PC-3 (cell line): ENCODE measurements around the gene RPS16. TPM values are rescaled to one million over a fixed set of nuclear protein-coding genes. Genes with fewer than 3 reads are reported as not detected.

Experiments used
- ATAC-seq: fragments of 200-7000 bp; cut with Tn5 transposase; 2 replicates; pipeline ENCODE4 v1.9.1; 2020; ENCODE audit warnings: mild to moderate bottlenecking, moderate library complexity
- BruUV-seq: library from RNA; stranded (reverse); fragments of 400-500 nt; replicated peaks from 2 replicates; lab custom pipeline; 2021; lab: Mats Ljungman, UMichigan
- CTCF ChIA-PET: fragments of 300-600 bp; sonication (Branson Sonifier 250); formaldehyde crosslinking; loops from one replicate; lab custom pipeline; 2022; ENCODE audit warnings: antibody characterized with exemption; lab: Charles Lee
- POLR2A ChIA-PET: fragments of 300-600 bp; sonication (Branson Sonifier 250); formaldehyde crosslinking; loops from one replicate; lab custom pipeline; 2022; ENCODE audit warnings: antibody characterized with exemption; ENCODE audit not compliant: unreplicated experiment; lab: Charles Lee
- DNase-seq: peaks from one replicate; pipeline ENCODE4 v3.0.0-alpha.2; 2015
- H2AFZ ChIP-seq: fragments of 300-600 bp; sonication (generic); 2 replicates; pipeline ENCODE4 v1.6.0; 2016; ENCODE audit warnings: antibody characterized with exemption, low read length
- H3F3A ChIP-seq: fragments of 300-600 bp; sonication (generic); one replicate; pipeline ENCODE4 v1.6.0; 2017; ENCODE audit warnings: antibody characterized with exemption, low read length, control low read depth, mild to moderate bottlenecking; ENCODE audit not compliant: unreplicated experiment
- H3K27ac ChIP-seq: fragments of 300-600 bp; sonication (generic); 2 replicates; pipeline ENCODE4 v1.5.1; 2016; ENCODE audit warnings: mild to moderate bottlenecking, low read length
- H3K27me3 ChIP-seq: fragments of 300-600 bp; sonication (generic); 2 replicates; pipeline ENCODE4 v1.6.1; 2016; ENCODE audit warnings: low read length, mixed read lengths
- H3K36me3 ChIP-seq: fragments of 300-600 bp; sonication (generic); 2 replicates; pipeline ENCODE4 v1.6.1; 2016; ENCODE audit warnings: low read depth, mixed run types, low read length, mixed read lengths
- H3K4me1 ChIP-seq: fragments of 300-600 bp; sonication (generic); 2 replicates; pipeline ENCODE4 v1.5.1; 2016; ENCODE audit warnings: low read length; ENCODE audit not compliant: insufficient read depth
- H3K4me2 ChIP-seq: fragments of 300-600 bp; sonication (generic); 2 replicates; pipeline ENCODE4 v1.6.0; 2016; ENCODE audit warnings: low read length
- H3K4me3 ChIP-seq: fragments of 300-600 bp; sonication (generic); 2 replicates; pipeline ENCODE4 v1.5.1; 2016; ENCODE audit warnings: mild to moderate bottlenecking, low read length, mixed read lengths
- H3K79me2 ChIP-seq: fragments of 300-600 bp; sonication (generic); 2 replicates; pipeline ENCODE4 v1.6.1; 2017; ENCODE audit warnings: low read length, mixed read lengths
- H3K9ac ChIP-seq: fragments of 300-600 bp; sonication (generic); 2 replicates; pipeline ENCODE4 v1.6.0; 2016; ENCODE audit warnings: mild to moderate bottlenecking, low read length
- H3K9me2 ChIP-seq: fragments of 300-600 bp; sonication (generic); replicated peaks from 2 replicates; pipeline ENCODE4 v1.6.1; 2016; ENCODE audit warnings: mixed run types, low read length, mixed read lengths
- H3K9me3 ChIP-seq: fragments of 300-600 bp; sonication (generic); 2 replicates; pipeline ENCODE4 v1.6.1; 2016; ENCODE audit warnings: low read length, mixed read lengths
- H4K20me1 ChIP-seq: fragments of 300-600 bp; sonication (generic); 2 replicates; pipeline ENCODE4 v1.6.1; 2016; ENCODE audit warnings: low read length, mixed read lengths
- EZH2 ChIP-seq: fragments of 300-600 bp; sonication (generic); IDR thresholded peaks from one replicate; pipeline ENCODE4 v1.6.1; 2017; ENCODE audit warnings: antibody characterized with exemption, mild to moderate bottlenecking, low read length; ENCODE audit not compliant: unreplicated experiment
- EZH2phosphoT487 ChIP-seq: fragments of 300-600 bp; sonication (generic); IDR thresholded peaks from 2 replicates; pipeline ENCODE4 v1.6.1; 2018; ENCODE audit warnings: mild to moderate bottlenecking, antibody characterized with exemption, low read length, borderline replicate concordance
- intact Hi-C: fragments of 100-400 bp; cut with micrococcal nuclease; formaldehyde crosslinking; loops from 2 replicates; pipeline ENCODE4 v1.9.0; 2023
- total RNA-seq: library from RNA; depleted of rRNA; stranded (reverse); fragments of >200 nt; gene quantifications from 2 replicates; pipeline ENCODE4 v1.2.3, GENCODE V29; 2014
- TF ChIP-seq, protein P1 (sequence below): fragments of 300-600 bp; sonication (generic); conservative IDR thresholded peaks from 2 replicates; pipeline ENCODE4 v1.5.1; 2017; ENCODE audit warnings: antibody characterized with exemption, low read depth, mild to moderate bottlenecking, low read length

Gene RPS16
- total RNA-seq, 1 experiment from 2014 or later, result 418 TPM

DNA sequence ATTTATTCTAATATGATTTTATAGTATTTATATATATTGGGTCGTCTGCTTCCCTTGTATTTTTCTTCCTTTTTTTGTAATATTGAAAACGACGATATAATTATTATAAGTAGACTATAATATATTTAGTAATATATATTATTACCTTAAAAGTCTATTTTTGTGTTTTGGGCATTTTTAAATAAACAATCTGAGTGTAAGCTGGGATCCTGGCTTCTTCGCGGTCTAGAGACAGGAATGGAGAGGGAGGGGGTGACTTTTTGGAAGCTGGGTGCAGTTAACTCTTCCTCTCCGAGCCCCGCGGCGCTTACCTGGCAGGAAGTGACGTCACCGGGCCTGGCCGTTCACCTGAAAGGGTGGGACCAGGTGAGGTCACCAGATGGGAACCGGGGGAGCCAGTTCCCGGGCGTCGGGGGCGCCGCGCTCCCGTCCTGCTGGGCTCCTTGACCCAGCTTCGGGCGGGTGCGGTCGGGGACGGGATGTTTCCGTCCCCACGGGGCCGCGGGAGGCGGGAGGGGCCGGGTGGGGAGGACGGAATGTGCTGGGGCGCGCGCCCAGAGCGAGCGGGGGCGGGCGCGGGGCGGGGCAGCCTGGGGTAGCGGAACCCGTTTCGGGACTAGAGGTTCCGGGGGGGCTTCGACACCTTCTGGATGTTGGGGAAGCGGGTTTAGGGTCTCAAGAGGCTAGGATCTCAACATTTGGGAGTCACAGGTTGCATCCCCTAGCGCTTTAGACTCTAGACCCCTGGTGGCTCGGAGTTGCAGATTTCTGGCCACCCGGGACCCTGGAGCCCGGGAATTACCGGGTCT lies 26.3 kb downstream of the RPS16 start:
- Histone ChIP-seq H3K9ac (peak overlapping the region; percentile 94), H2AFZ (0 out of 2 replicates have a peak overlapping the region, but pooled peaks have one; percentile 38), H3K4me3 (peak overlapping the region; percentile 100), H3K9me2 (no peaks in the 10 kb centered on the region), H3K4me1 (peaks cover 36% of the 10 kb centered on the region), H3K27me3 (no peaks in the 10 kb centered on the region), H3K79me2 (peaks cover 22% of the 10 kb centered on the region), H3K36me3 (peaks cover 9% of the 10 kb centered on the region), H3K9me3 (no peaks in the 10 kb centered on the region), H3K4me2 (peak overlapping the region; percentile 99), H3K27ac (peak overlapping the region; percentile 83), H3F3A (no peaks in the 10 kb centered on the region), H4K20me1 (peaks cover 20% of the 10 kb centered on the region)
- ATAC-seq (peak; percentile 1; the same call in 1 of the 2 replicates), DNase-seq (peak; percentile 90)
- BruUV-seq, result no TSS peak
- intact Hi-C loops, result no loop called here
- POLR2A ChIA-PET, result no interaction called here
- TF ChIP-seq EZH2phosphoT487 (0 out of 2 replicates have a peak, but pooled peaks have one; percentile 30), EZH2 (no peak)
- CTCF ChIA-PET, result no interaction called here

DNA sequence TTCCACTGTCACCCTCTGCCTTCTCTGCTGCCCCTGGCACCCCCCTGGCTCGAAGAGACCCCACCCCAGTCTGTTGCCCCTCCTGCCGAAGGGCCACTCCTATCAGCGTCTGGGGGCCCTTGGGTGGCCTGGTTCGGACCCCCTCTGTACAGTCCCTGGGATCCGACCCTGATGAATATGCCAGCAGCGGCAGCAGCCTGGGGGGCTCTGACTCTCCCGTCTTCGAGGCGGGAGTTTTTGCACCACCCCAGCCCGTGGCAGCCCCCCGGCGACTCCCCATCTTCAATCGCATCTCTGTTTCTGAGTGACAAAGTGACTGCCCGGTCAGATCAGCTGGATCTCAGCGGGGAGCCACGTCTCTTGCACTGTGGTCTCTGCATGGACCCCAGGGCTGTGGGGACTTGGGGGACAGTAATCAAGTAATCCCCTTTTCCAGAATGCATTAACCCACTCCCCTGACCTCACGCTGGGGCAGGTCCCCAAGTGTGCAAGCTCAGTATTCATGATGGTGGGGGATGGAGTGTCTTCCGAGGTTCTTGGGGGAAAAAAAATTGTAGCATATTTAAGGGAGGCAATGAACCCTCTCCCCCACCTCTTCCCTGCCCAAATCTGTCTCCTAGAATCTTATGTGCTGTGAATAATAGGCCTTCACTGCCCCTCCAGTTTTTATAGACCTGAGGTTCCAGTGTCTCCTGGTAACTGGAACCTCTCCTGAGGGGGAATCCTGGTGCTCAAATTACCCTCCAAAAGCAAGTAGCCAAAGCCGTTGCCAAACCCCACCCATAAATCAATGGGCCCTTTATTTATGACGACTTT lies 27.1 kb downstream of the RPS16 start:
- Histone ChIP-seq H2AFZ (no peak overlapping the region), H3K4me2 (peak overlapping the region; percentile 99), H3K9me3 (no peaks in the 10 kb centered on the region), H3K4me1 (peaks cover 36% of the 10 kb centered on the region), H4K20me1 (peaks cover 20% of the 10 kb centered on the region), H3K27ac (peak overlapping the region; percentile 83), H3K36me3 (peaks cover 9% of the 10 kb centered on the region), H3K79me2 (peaks cover 22% of the 10 kb centered on the region), H3K9me2 (no peaks in the 10 kb centered on the region), H3K4me3 (peak overlapping the region; percentile 100), H3K27me3 (no peaks in the 10 kb centered on the region), H3F3A (no peaks in the 10 kb centered on the region), H3K9ac (peak overlapping the region; percentile 94)
- no peak for ATAC-seq
- intact Hi-C loops, result no loop called here
- DNase-seq, result peak; percentile 58
- CTCF ChIA-PET, result no interaction called here
- POLR2A ChIA-PET, result no interaction called here
- TF ChIP-seq EZH2phosphoT487 (no peak), EZH2 (no peak)
- TF ChIP-seq, protein P1, sequence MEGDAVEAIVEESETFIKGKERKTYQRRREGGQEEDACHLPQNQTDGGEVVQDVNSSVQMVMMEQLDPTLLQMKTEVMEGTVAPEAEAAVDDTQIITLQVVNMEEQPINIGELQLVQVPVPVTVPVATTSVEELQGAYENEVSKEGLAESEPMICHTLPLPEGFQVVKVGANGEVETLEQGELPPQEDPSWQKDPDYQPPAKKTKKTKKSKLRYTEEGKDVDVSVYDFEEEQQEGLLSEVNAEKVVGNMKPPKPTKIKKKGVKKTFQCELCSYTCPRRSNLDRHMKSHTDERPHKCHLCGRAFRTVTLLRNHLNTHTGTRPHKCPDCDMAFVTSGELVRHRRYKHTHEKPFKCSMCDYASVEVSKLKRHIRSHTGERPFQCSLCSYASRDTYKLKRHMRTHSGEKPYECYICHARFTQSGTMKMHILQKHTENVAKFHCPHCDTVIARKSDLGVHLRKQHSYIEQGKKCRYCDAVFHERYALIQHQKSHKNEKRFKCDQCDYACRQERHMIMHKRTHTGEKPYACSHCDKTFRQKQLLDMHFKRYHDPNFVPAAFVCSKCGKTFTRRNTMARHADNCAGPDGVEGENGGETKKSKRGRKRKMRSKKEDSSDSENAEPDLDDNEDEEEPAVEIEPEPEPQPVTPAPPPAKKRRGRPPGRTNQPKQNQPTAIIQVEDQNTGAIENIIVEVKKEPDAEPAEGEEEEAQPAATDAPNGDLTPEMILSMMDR, result no peak
- TSS peak; percentile 74 for BruUV-seq

DNA sequence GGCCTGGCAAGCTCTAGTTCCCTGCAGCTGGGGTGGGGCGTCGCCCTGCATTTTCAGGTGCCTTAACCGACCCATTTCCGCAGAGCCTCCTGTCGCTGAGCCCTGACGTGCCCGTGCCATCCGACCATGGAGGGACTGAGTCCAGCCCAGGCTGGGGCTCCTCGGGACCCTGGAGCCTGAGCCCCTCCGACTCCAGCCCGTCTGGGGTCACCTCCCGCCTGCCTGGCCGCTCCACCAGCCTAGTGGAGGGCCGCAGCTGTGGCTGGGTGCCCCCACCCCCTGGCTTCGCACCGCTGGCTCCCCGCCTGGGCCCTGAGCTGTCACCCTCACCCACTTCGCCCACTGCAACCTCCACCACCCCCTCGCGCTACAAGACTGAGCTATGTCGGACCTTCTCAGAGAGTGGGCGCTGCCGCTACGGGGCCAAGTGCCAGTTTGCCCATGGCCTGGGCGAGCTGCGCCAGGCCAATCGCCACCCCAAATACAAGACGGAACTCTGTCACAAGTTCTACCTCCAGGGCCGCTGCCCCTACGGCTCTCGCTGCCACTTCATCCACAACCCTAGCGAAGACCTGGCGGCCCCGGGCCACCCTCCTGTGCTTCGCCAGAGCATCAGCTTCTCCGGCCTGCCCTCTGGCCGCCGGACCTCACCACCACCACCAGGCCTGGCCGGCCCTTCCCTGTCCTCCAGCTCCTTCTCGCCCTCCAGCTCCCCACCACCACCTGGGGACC lies 27.9 kb downstream of the RPS16 start:
- no peak for ATAC-seq

More for the DNA sequence above, 27.9 kb downstream of the RPS16 start:
- intact Hi-C loops, result no loop called here
- peaks cover 9% of the 10 kb centered on the region for H3K36me3 ChIP-seq
- BruUV-seq, result no TSS peak
- no peak overlapping the region for H2AFZ ChIP-seq
- DNase-seq, result peak; percentile 58
- H3F3A ChIP-seq, result no peaks in the 10 kb centered on the region
- peaks cover 20% of the 10 kb centered on the region for H4K20me1 ChIP-seq
- no peaks in the 10 kb centered on the region for H3K9me2 ChIP-seq
- peaks cover 22% of the 10 kb centered on the region for H3K79me2 ChIP-seq
- TF ChIP-seq, protein P1, result no peak
- TF ChIP-seq EZH2, result no peak
- ChIA-PET POLR2A (interaction anchor here (0.6 kb wide), 2 partner anchors 9 to 28 kb away, joined by 4 to 5 read pairs; partner anchors contain the start of gene RPS16), CTCF (no interaction called here)
- peak overlapping the region; percentile 100 for H3K4me3 ChIP-seq
- peaks cover 42% of the 10 kb centered on the region for H3K4me1 ChIP-seq
- H3K9ac ChIP-seq, result peak overlapping the region; percentile 94
- no peaks in the 10 kb centered on the region for H3K9me3 ChIP-seq
- peak overlapping the region; percentile 83 for H3K27ac ChIP-seq
- peak overlapping the region; percentile 99 for H3K4me2 ChIP-seq
- H3K27me3 ChIP-seq, result no peaks in the 10 kb centered on the region
